ENCODE results near the gene DYNLT2.
"Not testable (repeated sequence)": the region's sequence is repeated elsewhere in the genome, so short reads cannot be mapped to it uniquely, and the experiment has no call there.

DYNLT2 gene

DNA sequence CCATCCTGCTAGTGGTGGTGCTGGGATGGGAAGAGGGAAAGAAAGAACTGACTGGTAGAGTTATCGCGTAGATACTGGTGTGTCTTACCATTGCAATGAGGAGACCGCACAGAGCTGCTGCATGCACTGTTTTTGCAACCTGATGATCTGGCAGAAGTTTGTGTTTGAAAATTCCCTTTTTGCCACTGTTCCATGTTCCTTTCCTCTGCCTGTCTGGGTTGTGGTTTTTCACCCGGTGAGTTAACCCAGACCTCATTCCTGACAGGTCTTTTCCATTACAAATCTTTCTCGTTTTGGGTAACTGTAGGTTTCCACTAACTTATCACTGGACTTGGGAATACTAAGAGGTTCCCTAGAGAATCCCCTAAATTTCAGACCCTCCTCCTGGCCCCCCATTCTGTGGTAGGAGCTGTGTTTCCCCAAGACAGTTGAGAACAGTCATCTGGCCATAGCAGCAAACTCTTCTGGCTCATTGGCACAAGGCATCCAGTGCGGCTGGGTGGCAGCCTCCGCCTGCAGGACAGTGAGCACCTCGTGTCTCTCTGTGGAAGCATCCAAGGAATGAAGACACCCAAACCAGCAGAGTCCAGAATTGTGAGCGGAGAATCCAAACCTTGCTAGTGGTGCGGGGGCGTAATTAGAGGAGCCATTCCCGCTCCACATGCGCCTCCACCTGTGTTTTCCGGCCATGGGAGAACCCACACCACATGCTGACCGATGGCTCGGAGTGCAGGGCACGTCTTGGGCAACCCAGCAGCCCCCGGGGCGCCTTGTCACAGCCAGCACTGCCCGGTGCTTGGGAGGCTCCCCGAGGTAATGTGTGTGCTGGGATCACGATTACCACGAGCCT lies 32.8 kb upstream of the DYNLT2 start:
- ATAC-seq: no peak
- no peak for DNase-seq

GRCh38 chr6:169783401-169783800 lies 32.0 kb upstream of the DYNLT2 start:
- ATAC-seq (peak; percentile 48), DNase-seq (no peak)

- no peak for ATAC-seq
Observed at GRCh38 chr6:169782966-169783365, 31.6 kb upstream of the DYNLT2 start.

DNA sequence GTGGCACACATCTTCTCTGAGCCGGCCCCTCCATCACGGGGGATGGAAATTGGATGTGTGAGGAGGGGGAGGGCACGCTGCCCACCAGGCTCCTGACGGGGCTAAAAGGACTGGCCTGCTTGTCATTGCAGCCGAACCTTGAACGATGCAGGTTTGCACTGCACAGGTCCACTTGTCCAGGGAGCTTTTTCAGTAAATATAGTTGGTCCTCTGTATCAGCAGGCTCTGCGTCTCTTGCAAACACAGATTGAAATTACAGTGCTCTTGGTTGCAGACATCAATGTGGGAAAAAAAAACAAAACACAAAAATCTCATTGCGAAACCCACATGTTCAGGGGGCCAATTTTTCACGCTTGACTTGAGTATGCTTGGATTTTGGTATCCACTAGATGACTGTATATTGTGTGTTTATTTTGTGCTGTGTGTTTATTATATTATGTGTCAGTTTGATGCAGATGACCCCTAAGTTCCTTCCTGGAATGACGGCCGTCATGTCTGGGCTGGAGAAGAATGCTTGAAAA lies 29.3 kb upstream of the DYNLT2 start:
- DNase-seq (no peak), ATAC-seq (no peak)

More at GRCh38 chr6:169782966-169783365, 31.6 kb upstream of the DYNLT2 start:
- DNase-seq: no peak

- DNase-seq (no peak), ATAC-seq (no peak)
Observed at GRCh38 chr6:169779896-169780295, 28.5 kb upstream of the DYNLT2 start.

- no peak for DNase-seq
- no peak for ATAC-seq
Observed at GRCh38 chr6:169779092-169779815, 27.9 kb upstream of the DYNLT2 start.

DNA sequence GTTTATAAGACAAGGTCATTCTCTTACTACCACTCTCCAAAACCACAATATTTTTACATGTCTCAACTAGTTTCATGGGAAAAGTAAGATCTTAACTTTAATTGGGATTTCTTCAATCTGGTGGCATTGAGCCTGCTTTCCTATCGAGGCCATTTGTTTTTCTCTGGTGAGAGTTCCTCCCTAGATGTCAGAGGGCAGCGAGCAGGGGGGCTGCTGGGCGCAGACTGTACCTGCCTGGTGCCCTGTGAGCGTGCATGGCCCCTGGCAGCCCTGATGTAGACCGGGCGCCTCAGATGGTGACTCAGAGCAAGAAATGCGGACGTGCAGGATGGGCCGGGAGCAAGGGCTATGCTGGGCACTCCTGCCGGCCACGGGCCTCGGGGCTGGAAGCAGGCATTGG lies 27.3 kb upstream of the DYNLT2 start:
- ATAC-seq: no peak
- DNase-seq: no peak

- DNase-seq (no peak), ATAC-seq (no peak)
Observed at GRCh38 chr6:169777896-169778295, 26.5 kb upstream of the DYNLT2 start.

- no peak for DNase-seq
Observed at GRCh38 chr6:169776379-169776778, 25.0 kb upstream of the DYNLT2 start.

GRCh38 chr6:169775321-169775720 lies 23.9 kb upstream of the DYNLT2 start:
- ATAC-seq (no peak), DNase-seq (no peak)

More at GRCh38 chr6:169776379-169776778, 25.0 kb upstream of the DYNLT2 start:
- ATAC-seq: no peak

DNA sequence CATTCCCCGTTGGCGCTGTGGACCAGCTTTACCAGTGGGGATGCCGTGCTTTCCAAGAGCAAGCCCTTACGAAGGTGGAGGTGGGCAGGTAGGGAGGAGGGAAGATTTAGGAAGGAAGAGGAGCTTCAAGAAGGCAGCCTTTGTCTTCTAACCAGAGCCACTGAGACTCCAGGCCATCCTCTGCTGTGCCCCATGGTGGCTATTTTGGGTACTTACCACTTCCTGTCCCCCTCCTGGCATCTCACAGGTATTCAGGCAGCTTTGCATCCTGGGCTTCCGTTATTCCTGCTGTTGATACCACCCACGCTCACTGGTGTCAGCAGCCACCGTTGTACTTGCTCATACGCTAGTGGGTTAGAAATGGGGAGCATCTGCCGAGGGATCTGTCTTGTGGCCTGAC lies 23.0 kb upstream of the DYNLT2 start:
- ATAC-seq (no peak), DNase-seq (no peak)

- no peak for ATAC-seq
Observed at GRCh38 chr6:169766921-169767736, 15.8 kb upstream of the DYNLT2 start.

DNA sequence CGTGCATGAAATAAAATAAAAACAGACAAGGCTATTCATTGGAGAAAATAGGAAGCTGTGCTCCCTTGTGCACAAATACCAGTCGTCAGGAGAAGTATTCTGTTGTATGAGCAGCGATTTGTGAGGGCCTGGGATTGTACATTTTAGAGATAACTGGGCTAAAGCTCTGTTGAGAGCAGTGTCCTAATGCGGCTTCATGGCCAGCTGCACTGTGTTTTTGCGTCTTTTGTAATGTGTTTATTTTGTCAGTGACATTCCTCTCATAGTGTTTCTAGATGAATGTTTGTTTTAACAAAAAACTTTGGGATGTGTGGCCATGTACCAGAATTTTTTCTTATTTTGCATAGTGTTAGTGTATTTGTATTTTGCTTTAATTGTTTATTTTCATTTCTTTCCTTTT lies 14.9 kb upstream of the DYNLT2 start:
- no peak for ATAC-seq
- no peak for DNase-seq

More at GRCh38 chr6:169766921-169767736, 15.8 kb upstream of the DYNLT2 start:
- DNase-seq: no peak

GRCh38 chr6:169765789-169766188 lies 14.4 kb upstream of the DYNLT2 start:
- DNase-seq, ATAC-seq: not testable (repeated sequence)

- DNase-seq: no peak
- no peak for ATAC-seq
Observed at GRCh38 chr6:169763881-169764280, 12.5 kb upstream of the DYNLT2 start.

GRCh38 chr6:169763308-169763707 lies 11.9 kb upstream of the DYNLT2 start:
- ATAC-seq: no peak
- no peak for DNase-seq

GRCh38 chr6:169755162-169755561 lies 3.8 kb upstream of the DYNLT2 start:
- DNase-seq (no peak), ATAC-seq (no peak)

DNA sequence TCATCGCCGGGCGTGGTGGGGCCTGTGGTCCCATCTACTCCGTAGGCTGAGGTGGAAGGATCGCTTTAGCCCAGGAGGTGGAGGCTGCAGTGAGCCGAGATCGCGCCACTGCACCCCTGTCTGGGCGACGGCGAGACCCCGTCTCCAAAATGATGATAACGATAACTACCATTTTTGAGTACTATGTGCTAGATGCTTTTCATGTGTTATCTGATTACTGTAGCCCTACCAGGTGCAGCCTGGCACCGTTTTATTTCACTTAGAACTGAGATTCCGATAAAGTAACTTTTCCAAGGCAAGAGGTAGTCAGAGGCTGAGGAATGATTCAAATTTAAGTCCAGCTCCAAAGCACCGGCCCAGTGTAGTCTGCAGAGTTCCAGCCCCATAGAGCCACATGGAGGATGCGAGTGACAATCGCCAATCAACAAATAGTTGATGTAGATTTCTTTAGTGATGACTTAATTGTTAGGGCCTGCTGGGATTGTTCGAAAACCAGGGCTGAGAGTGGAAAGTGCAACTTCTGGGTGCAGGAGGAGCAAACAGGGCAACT lies 777 bp upstream of the DYNLT2 start:
- DNase-seq (peak; percentile 14), ATAC-seq (no peak)

DNA sequence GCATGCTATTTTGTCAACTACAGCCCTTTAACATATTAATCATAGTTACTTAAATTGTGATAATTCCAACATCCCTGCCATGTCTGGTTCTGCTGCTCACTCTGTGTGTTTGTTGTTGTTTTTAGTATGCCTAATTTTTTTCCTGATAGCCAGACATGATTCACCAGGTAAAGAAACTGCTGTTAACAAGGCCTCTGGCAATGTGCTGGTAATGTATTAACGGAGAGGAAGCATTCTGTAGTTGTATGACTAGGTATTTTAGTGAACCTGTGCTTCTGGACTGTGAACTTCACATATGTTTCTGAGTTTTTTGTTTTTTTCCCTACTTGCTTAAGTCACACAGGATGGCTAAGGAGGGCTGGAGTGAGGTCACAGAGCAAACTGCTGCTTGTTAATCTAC lies 4.8 kb downstream of the DYNLT2 start:
- ATAC-seq (no peak), DNase-seq (no peak)

DNA sequence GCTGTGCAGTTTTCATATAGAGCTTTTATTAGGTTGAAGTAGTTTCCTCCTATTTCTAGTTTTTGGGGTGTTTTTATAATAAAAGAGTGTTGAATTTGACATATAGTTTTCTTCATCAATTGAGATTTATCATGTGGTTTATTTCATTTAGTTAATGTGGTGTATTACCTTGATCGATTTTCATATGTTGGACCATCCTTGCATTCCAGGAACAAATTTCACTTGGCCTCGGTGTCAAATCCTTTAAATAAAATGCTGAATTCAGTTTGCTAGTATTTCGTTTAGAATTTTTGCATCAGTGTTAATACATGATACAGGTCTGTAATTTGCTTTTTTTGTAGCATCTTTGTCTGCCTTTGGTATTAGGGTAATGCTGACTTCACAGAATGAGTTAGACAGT lies 6.0 kb downstream of the DYNLT2 start:
- ATAC-seq: no peak
- DNase-seq: no peak

DNA sequence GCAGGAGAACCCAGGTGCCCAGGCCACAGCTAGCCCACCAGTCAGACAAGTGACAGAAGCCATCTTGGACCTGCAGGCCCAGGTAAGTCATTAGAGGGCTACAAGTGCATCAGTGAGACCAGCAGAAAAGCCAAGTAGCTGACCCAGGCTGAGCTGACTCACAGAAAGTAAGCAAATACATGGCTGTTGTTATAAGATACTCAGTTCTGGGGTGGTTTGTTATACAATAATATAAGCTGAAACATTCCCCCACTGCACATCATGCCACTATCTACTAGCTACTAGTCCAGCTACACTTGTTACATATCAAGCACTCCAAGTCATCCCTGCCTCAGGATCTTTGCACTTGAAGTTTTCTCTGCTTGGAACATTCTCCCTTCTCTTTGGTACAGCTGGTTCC lies 10.0 kb downstream of the DYNLT2 start:
- no peak for ATAC-seq
- no peak for DNase-seq

DNA sequence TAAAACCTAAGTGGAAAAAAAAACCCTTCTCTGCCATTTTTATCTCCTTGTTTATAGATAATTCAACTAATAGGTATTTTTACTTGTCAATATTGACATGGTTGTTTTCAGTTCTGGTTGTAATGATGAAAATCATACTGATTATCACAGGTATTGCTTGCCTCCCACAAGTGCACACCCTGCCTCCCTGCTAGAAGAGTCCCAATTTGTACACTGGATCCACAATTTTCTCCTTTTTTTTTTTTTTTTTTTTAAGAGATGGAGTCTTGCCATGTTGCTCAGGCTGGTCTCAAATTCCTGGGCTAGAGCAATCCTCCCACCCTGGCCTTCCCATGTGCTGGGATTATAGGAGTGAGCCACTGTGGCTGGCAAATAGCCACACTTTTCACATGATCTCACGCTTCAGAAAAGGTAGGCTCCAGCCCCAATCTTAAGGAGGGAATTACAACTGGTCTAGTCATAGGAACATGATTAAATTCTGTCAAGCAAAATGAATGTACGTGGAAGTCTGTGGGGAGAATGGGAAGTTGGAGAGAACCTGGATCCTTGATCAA lies 12.3 kb downstream of the DYNLT2 start:
- ATAC-seq: no peak
- DNase-seq: no peak
